NT2/D1 (cell line): ENCODE data around the gene HS6ST3.

Source experiments
- SUZ12 ChIP-seq: IDR thresholded peaks from 2 replicates; pipeline ENCODE4 v1.6.1; 2011; ENCODE audit not compliant: insufficient read length, insufficient read depth; ENCODE audit errors: extremely low read depth
- ZNF274 ChIP-seq: IDR thresholded peaks from 2 replicates; pipeline ENCODE4 v1.6.1; 2011; ENCODE audit warnings: mild to moderate bottlenecking, low read depth, low read length

- TF ChIP-seq ZNF274 = no peak
- TF ChIP-seq SUZ12 = no peak
Observed at GRCh38 chr13:96880419-96880818, 790.5 kb downstream of the HS6ST3 start.
